Measurements from ENCODE around the gene SEMA3C.

DNA sequence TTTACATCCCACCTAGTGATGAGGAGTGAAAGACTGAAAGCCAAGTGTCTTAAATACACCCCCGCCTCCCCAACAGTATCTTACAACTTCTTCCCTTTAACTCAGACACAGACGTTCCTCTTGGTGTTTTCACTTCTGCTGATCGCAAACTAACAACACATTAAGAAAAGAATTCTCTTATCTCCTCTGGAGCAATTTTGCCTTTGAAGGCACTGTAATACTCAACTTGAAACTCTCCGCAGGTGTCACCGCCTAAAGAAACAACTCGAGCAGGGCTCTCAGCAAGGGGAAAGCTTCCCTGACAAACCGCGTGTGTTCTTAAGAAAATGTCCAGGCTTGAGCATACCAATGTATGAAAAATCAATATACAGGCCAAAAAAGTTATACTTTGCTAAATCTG is 452 bp downstream of the SEMA3C start:
- no peak for TF ChIP-seq CTCF (IDR thresholded peaks at IDR 0.05)
- no peak for TF ChIP-seq POLR2AphosphoS5 (IDR thresholded peaks at IDR 0.05)

Measured in stomach (tissue), 4 donors.